GM12878 (cell line): ENCODE data around the gene IL11. TPM values are rescaled to one million over a fixed set of nuclear protein-coding genes. Genes with fewer than 3 reads are reported as not detected.
A peak's percentile ranks its signal among the peaks of the same experiment; 100 is the strongest.

ENCODE experiments used
- ATAC-seq: fragments of 200-7000 bp; cut with Tn5 transposase; 3 replicates; pipeline ENCODE4 v1.9.1; 2020; ENCODE audit warnings: mild to moderate bottlenecking, moderate library complexity
- BruUV-seq: library from RNA; stranded (reverse); fragments of 400-500 nt; replicated peaks from 2 replicates; lab custom pipeline; 2021; lab: Mats Ljungman, UMichigan
- CTCF ChIA-PET: fragments of 300-600 bp; sonication (Branson Sonifier 250); formaldehyde crosslinking; extraction: SDS; loops from one replicate; lab custom pipeline; 2021; ENCODE audit warnings: inconsistent platforms; lab: Yijun Ruan, JAX
- POLR2A ChIA-PET: fragments of 350-600 bp; formaldehyde crosslinking; extraction: SDS; loops from one replicate; lab custom pipeline; 2021; ENCODE audit warnings: inconsistent platforms; lab: Charles Lee
- RAD21 ChIA-PET: fragments of 300-600 bp; sonication (Branson Sonifier 250); formaldehyde crosslinking; loops from one replicate; lab custom pipeline; 2023; ENCODE audit warnings: antibody characterized with exemption; ENCODE audit not compliant: unreplicated experiment; lab: Charles Lee
- SMC1A ChIA-PET: fragments of 300-600 bp; sonication (Branson Sonifier 250); formaldehyde crosslinking; loops from one replicate; lab custom pipeline; 2023; ENCODE audit not compliant: unreplicated experiment, uncharacterized antibody; lab: Charles Lee
- DNase-seq: peaks from one replicate; pipeline ENCODE4 v3.0.0-alpha.2; 2011; ENCODE audit warnings: low read depth, low spot score
- FAIRE-seq: peaks from 3 replicates; lab custom pipeline; 2011; peaks lifted over from hg19 to GRCh38; lab: Jason Lieb, UNC
- H2AFZ ChIP-seq: 2 replicates; pipeline ENCODE4 v1.6.0; 2011; ENCODE audit warnings: low read depth, low read length, control low read depth; ENCODE audit not compliant: control insufficient read depth
- H3K27ac ChIP-seq: 2 replicates; pipeline ENCODE4 v1.5.1; 2011; ENCODE audit warnings: control low read depth; ENCODE audit not compliant: control insufficient read depth, insufficient read depth
- H3K27me3 ChIP-seq, 2 experiments: replicated peaks in 1 of 2; 2 replicates each; pipeline versions ENCODE4 v1.6.0 to v1.6.1; 2011; ENCODE audit warnings: low read length in 1 of 2; ENCODE audit not compliant: control insufficient read depth in 2 of 2, insufficient read depth in 2 of 2
- H3K36me3 ChIP-seq, 2 experiments: 2 replicates each; pipeline ENCODE4 v1.5.1; 2011; ENCODE audit warnings: low read length in 1 of 2; ENCODE audit not compliant: control insufficient read depth in 2 of 2, insufficient read depth in 2 of 2
- H3K4me1 ChIP-seq: 2 replicates; pipeline ENCODE4 v1.6.1; 2011; ENCODE audit warnings: mild to moderate bottlenecking, low read length, moderate library complexity, mixed read lengths; ENCODE audit not compliant: control insufficient read depth, insufficient read depth
- H3K4me2 ChIP-seq: 2 replicates; pipeline ENCODE4 v1.6.0; 2011; ENCODE audit warnings: control low read depth; ENCODE audit not compliant: control insufficient read depth, insufficient read depth
- H3K4me3 ChIP-seq: fragments of 200-600 bp; sonication (generic); 2 replicates; pipeline ENCODE4 v1.5.1; 2016
- H3K79me2 ChIP-seq: 2 replicates; pipeline ENCODE4 v1.6.0; 2011; ENCODE audit warnings: low read length; ENCODE audit not compliant: control insufficient read depth, insufficient read depth
- H3K9ac ChIP-seq: 2 replicates; pipeline ENCODE4 v1.8.0; 2011; ENCODE audit warnings: low read length, control low read depth, mixed read lengths; ENCODE audit not compliant: control insufficient read depth, insufficient read depth
- H3K9me3 ChIP-seq: replicated peaks from 3 replicates; pipeline ENCODE4 v1.5.1; 2011; ENCODE audit warnings: mild to moderate bottlenecking, low read length; ENCODE audit not compliant: control insufficient read depth, insufficient read depth
- H4K20me1 ChIP-seq: 2 replicates; pipeline ENCODE4 v1.6.0; 2011; ENCODE audit not compliant: control insufficient read depth, insufficient read depth
- BACH1 ChIP-seq: fragments of 450-650 bp; IDR thresholded peaks from 2 replicates; pipeline ENCODE4 v1.6.1; 2017; ENCODE audit warnings: mild to moderate bottlenecking, borderline replicate concordance
- BCL11A ChIP-seq: IDR thresholded peaks from 2 replicates; pipeline ENCODE4 v1.6.1; 2011; ENCODE audit warnings: low read depth, low read length
- CTCF ChIP-seq, 3 experiments: IDR thresholded peaks in 2 of 3; conservative IDR thresholded peaks in 1 of 3; 2 replicates each; pipeline ENCODE4 v1.5.1; 2011; ENCODE audit warnings: low read depth in 3 of 3, low read length in 3 of 3, mild to moderate bottlenecking in 3 of 3, control low read depth in 2 of 3, moderate library complexity in 2 of 3, inconsistent platforms in 1 of 3, mixed read lengths in 1 of 3; ENCODE audit not compliant: control insufficient read depth in 2 of 3, insufficient read depth in 1 of 3; ENCODE audit errors: extremely low read depth in 1 of 3
- EP300 ChIP-seq, 2 experiments: fragments of 150-350 bp in 1 of 2; IDR thresholded peaks; 2 replicates each; pipeline ENCODE4 v1.6.1; 2011 to 2012; ENCODE audit warnings: low read depth in 2 of 2, low read length in 2 of 2, borderline replicate concordance in 1 of 2, improper control_type of control experiment in 1 of 2, inconsistent platforms in 1 of 2; ENCODE audit not compliant: control insufficient read depth in 1 of 2
- HCFC1 ChIP-seq: fragments of 150-350 bp; IDR thresholded peaks from 2 replicates; pipeline ENCODE4 v1.6.1; 2014; ENCODE audit warnings: low read length
- MAX ChIP-seq: IDR thresholded peaks from 2 replicates; pipeline ENCODE4 v1.6.1; 2012; ENCODE audit warnings: low read depth, low read length, improper control_type of control experiment
- MEF2B ChIP-seq: fragments of 450-650 bp; IDR thresholded peaks from 2 replicates; pipeline ENCODE4 v1.6.1; 2018; ENCODE audit warnings: mild to moderate bottlenecking, moderate library complexity; ENCODE audit not compliant: partially characterized antibody, poor library complexity, severe bottlenecking
- NFYA ChIP-seq: IDR thresholded peaks from 2 replicates; pipeline ENCODE4 v1.6.1; 2011; ENCODE audit warnings: low read depth, mild to moderate bottlenecking, low read length, improper control_type of control experiment, borderline replicate concordance
- POLR2A ChIP-seq: IDR thresholded peaks from 2 replicates; pipeline ENCODE4 v1.6.1; 2011; ENCODE audit warnings: low read depth, mild to moderate bottlenecking, low read length
- POLR2AphosphoS5 ChIP-seq: IDR thresholded peaks from 2 replicates; pipeline ENCODE4 v1.6.1; 2011; ENCODE audit warnings: mild to moderate bottlenecking, low read length, inconsistent platforms
- RB1 ChIP-seq: fragments of 450-650 bp; formaldehyde crosslinking; IDR thresholded peaks from 2 replicates; pipeline ENCODE4 v1.6.1; 2017; ENCODE audit warnings: mild to moderate bottlenecking, borderline replicate concordance
- SUZ12 ChIP-seq: fragments of 200-600 bp; sonication (generic); IDR thresholded peaks from one replicate; pipeline ENCODE4 v1.6.1; 2018; ENCODE audit warnings: antibody characterized with exemption, mild to moderate bottlenecking; ENCODE audit not compliant: unreplicated experiment
- ZBTB4 ChIP-seq: fragments of 450-650 bp; formaldehyde crosslinking; IDR thresholded peaks from 2 replicates; pipeline ENCODE4 v1.4.0; 2022; ENCODE audit warnings: mild to moderate bottlenecking, moderate library complexity
- ZNF274 ChIP-seq: IDR thresholded peaks from one replicate; pipeline ENCODE4 v1.8.0; 2011; ENCODE audit not compliant: insufficient read length, insufficient read depth
- WGBS: methylation state at CpG from one replicate; pipeline ENCODE4 v1.1.6; 2016; ENCODE audit warnings: low lambda C conversion rate; ENCODE audit not compliant: insufficient replicate concordance, insufficient coverage; ENCODE audit errors: missing lambda C conversion rate; 5-methylcytosine and 5-hydroxymethylcytosine counted together
- in situ Hi-C: fragments of 300-500 bp; cut with MboI; formaldehyde crosslinking; loops from 9 replicates; pipeline ENCODE4 v1.14.3; 2018; ENCODE audit warnings: mixed read lengths
- intact Hi-C: fragments of 100-400 bp; cut with micrococcal nuclease; formaldehyde crosslinking; loops from one replicate; pipeline ENCODE4 v1.14.2; 2022; ENCODE audit not compliant: unreplicated experiment
- polyA plus RNA-seq, 11 experiments: library from polyadenylated mRNA; depleted of rRNA in 4 of 11; unstranded in 6 of 11; stranded (reverse) in 5 of 11; fragments of >200 nt; fragmentation: Nextera tagmentation in 4 of 11; fragmentation: Illumina TruSeq in 1 of 11; extraction: Ambion mirVana in 4 of 11; extraction: Trizol in 1 of 11; gene quantifications; 1 replicate in 1 of 11; 2 replicates in 10 of 11; pipeline versions ENCODE4 v1.2.1 to v1.2.3, GENCODE V29; 2011 to 2016; ENCODE audit warnings: inconsistent platforms in 2 of 11, missing spikeins in 2 of 11, low read depth in 1 of 11
- total RNA-seq, 4 experiments: library from RNA; depleted of rRNA in 3 of 4; stranded (reverse); fragments of >200 nt in 3 of 4; fragmentation: Illumina TruSeq in 1 of 4; extraction: Trizol in 1 of 4; gene quantifications; 2 replicates each; pipeline versions ENCODE4 v1.2.1 to v1.2.3, GENCODE V29; 2013 to 2021

Gene IL11
- total and polyA plus RNA-seq, 10 of the 15 experiments (the other 5 are each of a cell fraction or from before 2014, with no cell fraction given), result 0.15 TPM; not detected in 9

GRCh38 chr19:55389386-55390317, 19.4 kb upstream of the IL11 start:
- Histone ChIP-seq H3K4me2 (no peak overlapping the region; the same call in 1 of the 2 replicates), H3K9me3 (no peaks in the 10 kb centered on the region), H4K20me1 (peaks cover 14% of the 10 kb centered on the region), H3K36me3 (peaks cover 19 to 23% of the 10 kb centered on the region in 2 experiments; a peak in 3 of 4 replicates), H3K9ac (no peak overlapping the region), H3K4me3 (no peak overlapping the region), H3K27ac (no peak overlapping the region), H2AFZ (no peak overlapping the region), H3K4me1 (peaks cover 19% of the 10 kb centered on the region), H3K79me2 (peaks cover 33% of the 10 kb centered on the region), H3K27me3 (no peaks in the 10 kb centered on the region)
- ATAC-seq (no peak), DNase-seq (no peak), FAIRE-seq (no peak)
- ChIA-PET POLR2A (interaction anchor here (0.6 to 1.6 kb wide), 4 partner anchors 12 to 135 kb away, joined by 3 to 4 read pairs (median 4); no protein-coding TSS in a partner anchor), RAD21 (interaction anchor here (0.9 kb wide), 1 partner anchor 16 kb away, joined by 3 read pairs; no protein-coding TSS in a partner anchor), SMC1A (interaction anchor here (0.7 kb wide), 1 partner anchor 87 kb away, joined by 3 read pairs; the partner anchor contains the start of gene ZNF628), CTCF (no interaction called here)
- intact Hi-C loops (loop anchor here (10.0 kb wide), 2 partner anchors 135 to 775 kb away; partner anchors contain the start of gene PPP6R1), in situ Hi-C loops (no loop called here)
- WGBS, result 79% methylated on average over 21 of the region's 21 CpGs
- BruUV-seq, result no TSS peak
- TF ChIP-seq RB1 (no peak), BCL11A (no peak), EP300 (IDR thresholded peaks at IDR 0.05; ENCODE audit: borderline replicate concordance in 1 of 2, control insufficient read depth in 1 of 2, low read depth in 2 of 2, low read length in 2 of 2) (no peak), BACH1 (no peak), ZNF274 (no peak), NFYA (no peak), POLR2A (peak; percentile 64), SUZ12 (no peak), CTCF (IDR thresholded peaks at IDR 0.05 in 2 of 3, conservative IDR thresholded peaks at IDR 0.05 in 1 of 3; ENCODE audit: control insufficient read depth in 2 of 3, extremely low read depth in 1 of 3, insufficient read depth in 1 of 3, low read depth in 3 of 3, low read length in 3 of 3) (no peak), ZBTB4 (no peak), MEF2B (no peak), MAX (no peak), HCFC1 (no peak), POLR2AphosphoS5 (peak; percentile 28; the same call in 1 of the 2 replicates)
